GM21717 (cell line): Measurements from ENCODE around the gene CNTNAP5.
A peak's percentile ranks its signal among the peaks of the same experiment; 100 is the strongest.

Experiments used
- ATAC-seq: cut with Tn5 transposase; IDR thresholded peaks from one replicate; pipeline ENCODE4 v1.9.1; 2021; ENCODE audit warnings: mild to moderate bottlenecking, moderate library complexity; ENCODE audit not compliant: unreplicated experiment

The CNTNAP5 gene

DNA sequence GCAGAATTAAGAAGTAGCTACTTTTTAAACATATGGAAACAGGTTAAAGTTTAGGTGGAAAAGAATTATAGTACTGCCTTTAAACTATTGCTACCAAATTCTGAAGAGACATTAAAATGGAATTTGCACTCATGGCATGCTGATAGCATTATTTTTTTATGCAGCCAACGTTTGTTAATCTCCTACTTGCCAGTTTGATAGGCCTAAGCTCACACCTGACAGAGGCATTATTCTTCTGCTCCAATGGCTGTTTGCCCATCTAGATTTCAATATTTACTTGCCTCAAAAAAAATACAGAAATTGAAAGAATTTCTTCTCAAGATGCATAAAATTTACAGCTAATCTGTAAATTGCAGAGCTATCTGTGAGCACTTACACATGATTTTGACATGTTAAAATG, 849.6 kb downstream of the CNTNAP5 start:
- ATAC-seq, result no peak

DNA sequence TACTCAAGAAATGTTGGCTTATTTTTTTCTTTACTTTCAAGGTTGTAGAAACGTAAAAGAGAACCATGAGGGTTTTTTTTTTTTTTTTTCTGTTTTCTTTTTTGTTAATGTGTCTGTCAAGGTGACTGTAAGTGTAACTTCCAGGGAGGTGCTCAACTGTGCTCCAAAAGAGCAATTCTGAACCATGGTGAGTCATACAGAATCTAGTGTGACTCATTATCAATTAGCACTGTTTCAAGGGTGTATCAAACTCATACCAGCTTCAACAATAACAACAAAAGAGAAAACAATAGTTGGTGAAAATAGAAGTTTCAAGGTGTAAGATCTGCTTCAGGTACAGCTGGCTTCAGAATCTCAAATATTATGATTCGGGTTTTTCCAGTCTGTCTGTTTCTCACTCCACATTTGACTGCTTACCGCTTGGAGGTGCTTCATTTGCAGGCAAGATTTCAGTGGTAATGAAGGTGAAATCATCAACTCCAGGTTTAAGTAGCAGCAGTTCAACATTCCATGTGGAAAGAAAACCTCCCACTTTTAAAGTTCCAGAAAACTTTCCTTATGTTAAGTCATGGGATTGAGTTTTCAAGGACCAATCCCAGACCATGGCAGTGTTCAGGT, 850.6 kb downstream of the CNTNAP5 start:
- peak; percentile 80 for ATAC-seq

DNA sequence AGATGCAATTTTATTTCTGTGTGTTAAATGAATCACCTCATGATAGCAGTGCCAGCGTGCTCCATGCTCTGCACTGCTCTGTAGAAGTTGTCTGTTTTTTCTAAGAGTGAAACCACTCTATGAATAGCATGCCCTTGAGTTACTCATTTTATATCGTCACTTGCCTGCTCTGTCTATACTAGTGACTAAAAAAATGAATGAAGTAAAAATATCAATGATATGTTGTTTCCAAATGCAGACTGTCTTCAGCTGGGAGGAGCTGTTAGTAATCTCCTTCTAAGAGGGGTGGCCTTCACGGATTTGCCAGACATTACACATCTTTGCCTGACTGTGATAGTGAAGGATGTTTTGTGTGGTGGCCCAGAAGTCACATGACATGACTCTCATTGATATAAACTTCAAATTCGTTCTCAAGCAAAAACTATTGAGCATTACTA, 852.1 kb downstream of the CNTNAP5 start:
- no peak for ATAC-seq

DNA sequence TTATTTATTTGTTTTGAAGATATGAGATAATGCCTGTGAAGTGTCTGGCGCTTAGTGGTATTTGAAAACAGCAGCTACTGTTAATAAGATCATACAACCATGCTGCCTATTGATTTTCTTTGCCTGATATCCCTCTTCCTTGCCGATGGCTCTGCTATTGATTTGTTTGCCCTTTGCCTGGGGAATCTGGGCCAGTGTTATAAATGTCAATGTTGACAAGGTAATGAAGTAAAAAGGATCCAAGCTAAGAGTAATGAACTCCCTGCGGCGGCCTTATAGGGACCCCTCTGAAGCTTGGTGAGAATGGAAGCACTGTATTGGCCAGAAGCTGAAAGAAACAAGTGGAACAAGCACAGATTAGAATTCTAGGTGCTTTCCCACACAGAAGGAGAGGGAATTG, 854.6 kb downstream of the CNTNAP5 start:
- no peak for ATAC-seq

DNA sequence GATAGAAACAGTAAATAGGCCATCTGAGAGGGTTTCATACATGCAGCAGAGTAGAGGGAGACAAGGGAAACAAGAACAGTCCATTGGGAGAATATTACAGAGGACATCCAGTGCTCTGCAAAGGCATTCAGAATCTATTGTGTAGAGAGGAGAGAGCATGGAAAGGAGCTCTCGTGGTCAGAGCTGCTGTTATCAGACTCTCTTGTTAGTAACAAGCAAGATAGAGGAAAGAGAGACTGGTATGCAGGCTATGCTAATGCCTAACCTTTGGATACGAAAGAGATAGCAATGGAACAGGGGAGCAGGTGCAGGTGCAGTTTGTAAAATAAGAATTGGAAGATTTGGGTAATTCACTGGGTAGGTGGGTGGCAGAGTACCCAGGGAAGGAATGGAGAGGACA, 855.9 kb downstream of the CNTNAP5 start:
- ATAC-seq, result no peak

DNA sequence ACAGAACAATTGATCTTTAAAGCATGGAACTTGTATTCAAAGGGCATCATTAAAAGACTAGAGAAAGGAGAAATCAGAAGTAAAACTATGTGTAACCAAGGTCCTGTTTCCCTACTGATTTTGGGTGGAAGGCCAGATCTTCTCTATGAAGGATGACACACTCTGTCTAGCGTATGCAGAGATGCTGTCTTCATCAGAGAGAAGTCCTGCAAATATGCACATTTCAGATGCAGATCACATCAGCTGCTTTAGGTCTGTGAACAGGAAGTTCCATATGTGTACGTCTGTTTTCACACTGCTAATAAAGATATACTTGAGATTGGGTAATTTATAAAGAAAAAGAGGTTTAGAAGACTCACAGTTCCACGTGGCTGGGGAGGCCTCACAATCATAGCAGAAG, 857.3 kb downstream of the CNTNAP5 start:
- ATAC-seq, result no peak

DNA sequence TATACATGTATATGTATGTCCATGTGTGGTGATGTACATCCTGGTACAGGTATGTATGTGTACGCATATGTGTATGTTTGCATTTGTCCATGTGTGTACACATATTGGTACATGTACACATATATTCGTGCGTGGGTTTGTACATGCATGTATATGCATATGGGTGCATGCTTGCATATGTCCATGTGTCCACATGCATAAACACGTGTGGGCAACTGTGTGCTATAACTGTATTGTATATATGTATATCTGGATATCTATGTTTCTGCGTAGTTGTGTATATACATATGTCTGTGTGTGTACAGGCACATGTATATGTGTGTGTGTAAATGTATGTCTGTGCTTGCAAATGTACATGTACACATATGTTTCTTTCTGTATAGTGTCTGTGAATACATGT, 858.5 kb downstream of the CNTNAP5 start:
- no peak for ATAC-seq

DNA sequence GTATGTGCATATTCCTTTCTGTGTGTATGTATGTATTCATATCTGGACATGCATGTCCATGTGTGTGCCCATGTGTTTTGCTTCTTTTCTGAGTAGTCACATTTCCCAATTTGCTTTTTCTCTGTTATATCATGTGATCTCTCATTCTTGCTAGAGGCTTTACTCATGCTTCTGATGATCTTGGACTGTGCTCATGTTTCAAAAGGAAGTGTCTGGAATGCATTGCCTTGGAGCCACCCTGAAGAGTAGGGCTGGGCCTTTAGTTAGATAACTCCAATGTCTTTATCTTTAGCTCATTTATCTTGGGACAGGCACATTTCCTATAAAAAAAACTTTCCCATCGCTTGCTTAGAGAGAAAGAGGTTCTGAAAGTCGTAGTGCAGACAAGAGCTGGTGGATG, 859.2 kb downstream of the CNTNAP5 start:
- ATAC-seq, result no peak

DNA sequence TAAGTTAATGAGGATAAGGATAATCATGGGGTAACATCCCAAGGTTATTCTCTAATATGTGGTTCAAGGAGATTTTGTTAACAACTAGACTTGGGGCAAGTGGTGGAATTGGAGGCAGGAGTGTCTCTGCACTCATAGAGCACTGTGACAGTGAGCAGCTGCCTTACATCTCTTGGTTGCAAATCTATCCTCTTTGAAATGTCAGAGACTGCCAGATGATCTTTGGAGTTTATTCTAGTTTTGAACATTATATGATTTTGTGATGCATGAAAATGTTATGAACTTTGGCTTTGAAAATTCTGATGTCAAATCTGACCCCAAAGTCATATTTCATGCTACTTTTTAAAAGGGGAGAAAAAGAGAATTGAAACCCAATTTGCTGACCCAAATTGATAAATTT, 861.1 kb downstream of the CNTNAP5 start:
- ATAC-seq, result no peak

DNA sequence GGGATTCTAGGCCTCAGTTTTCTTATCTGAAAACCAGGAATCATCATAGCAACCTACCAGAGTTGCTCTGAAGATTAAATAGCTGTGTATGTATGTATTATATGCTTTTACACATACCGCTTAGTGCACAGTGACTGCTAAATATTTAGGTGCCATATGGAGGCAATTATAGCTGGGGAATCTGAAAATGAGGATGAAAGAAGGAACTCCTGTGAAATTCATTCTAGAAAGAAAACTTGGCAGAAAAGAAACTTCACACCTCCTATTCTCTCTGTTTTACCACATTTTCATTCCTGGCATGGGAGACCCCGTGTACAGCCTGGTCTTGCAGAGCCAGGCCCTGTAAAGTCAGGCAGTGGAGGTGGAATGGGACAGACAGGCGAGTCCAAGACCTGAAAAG, 862.4 kb downstream of the CNTNAP5 start:
- no peak for ATAC-seq

DNA sequence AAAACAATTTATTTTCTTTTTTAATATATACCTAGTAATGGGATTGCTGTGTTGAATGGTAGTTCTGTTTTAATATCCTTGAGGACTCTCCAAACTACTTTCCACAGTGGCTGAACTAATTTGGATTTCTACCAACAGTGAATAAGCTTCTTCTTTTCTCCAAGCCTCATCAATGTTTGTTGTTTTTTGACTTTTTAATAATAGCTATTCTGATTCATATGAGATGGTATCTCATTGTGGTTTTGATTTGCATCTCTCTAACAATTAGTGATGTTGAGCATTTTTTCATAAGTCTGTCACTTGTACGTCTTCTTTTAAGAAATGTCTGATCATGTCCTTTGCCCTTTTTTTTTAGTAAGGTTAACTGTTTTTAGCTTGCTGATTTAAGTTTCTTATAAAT, 863.3 kb downstream of the CNTNAP5 start:
- no peak for ATAC-seq

DNA sequence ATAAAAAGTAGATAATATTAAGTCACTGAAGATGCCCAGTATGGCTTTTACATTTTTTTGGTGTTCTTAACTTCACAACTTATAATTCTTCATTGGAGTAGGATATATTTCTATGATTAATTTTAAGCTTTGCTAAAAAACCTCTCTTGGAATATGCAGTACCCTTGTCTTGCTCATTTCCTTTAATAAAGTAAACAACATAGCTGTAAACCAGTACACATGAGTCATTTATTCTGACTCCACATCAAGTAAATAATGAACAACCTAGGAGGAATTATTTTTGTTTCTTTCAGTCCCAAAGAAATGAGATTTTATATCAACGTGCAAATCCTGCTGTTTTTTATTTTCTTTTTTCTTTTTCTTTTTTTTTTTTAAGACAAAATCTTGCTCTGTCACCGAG, 869.1 kb downstream of the CNTNAP5 start:
- no peak for ATAC-seq

DNA sequence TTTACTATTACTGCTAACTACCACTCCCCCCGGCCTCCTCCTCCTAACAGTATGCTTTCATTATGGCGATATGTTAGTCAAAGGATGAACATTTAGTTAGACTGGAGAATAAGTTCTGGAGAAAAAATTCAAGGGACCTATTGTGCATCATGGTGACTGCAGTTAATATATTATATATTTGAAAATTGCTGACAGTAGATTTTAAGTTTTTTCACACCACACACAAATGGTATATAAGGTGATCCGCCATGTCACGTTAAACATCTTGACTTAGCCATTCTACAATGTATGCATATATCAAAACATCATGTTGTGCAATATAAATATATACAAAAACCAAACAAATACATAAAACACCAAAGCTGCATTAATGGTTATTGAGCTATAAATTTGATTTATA, 873.7 kb downstream of the CNTNAP5 start:
- no peak for ATAC-seq

DNA sequence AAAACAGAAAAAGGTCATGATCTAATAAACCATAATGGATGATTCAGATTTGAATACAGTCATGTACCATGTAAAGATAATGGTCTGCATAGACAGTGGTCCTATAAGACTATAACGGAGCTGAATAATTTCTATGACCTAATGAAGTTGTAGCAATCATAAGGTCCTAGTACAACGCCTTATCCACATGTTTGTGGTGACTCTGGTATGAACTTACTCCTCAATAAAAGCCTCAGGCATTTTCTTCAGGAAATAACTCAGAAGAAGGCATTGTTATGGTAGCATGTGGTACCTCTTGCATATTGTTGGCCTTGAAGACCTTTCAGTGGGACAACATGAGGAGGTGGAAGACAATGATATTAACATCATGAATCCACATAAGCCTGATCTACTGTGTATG, 883.3 kb downstream of the CNTNAP5 start:
- ATAC-seq, result no peak

DNA sequence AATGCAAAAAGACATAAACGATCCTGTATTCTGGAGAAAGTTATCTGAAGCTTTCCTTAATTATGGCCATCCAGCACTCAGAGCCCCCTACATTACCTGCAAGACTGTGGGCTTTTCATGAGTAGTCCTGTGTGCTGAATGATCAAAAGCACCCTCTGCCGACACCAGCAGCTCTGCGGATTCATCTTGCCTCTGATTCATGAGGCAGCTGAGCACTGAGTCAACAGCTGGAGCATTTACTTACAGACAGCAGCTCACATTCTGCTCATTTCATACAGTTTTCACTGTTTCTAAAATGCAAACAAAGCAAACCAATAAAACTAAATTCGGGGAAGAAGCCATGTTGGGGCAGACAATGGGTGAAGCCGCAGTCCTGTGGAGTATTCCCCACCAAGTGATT, 886.5 kb downstream of the CNTNAP5 start:
- no peak for ATAC-seq

DNA sequence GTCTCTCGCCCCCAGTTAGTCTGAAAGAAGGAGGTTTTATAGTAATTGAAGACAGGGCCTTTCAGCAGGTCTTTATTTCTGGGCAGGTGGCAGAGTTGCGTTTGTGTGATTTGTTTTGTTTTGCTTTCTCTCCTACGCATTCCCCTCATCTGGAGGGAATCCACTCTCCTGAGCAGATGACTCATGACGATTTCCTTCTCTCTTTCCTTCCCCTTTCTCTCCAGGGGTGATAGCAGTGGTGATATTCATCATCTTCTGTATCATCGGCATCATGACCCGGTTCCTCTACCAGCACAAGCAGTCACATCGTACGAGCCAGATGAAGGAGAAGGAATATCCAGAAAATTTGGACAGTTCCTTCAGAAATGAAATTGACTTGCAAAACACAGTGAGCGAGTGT, 888.8 kb downstream of the CNTNAP5 start:
- ATAC-seq, result no peak

DNA sequence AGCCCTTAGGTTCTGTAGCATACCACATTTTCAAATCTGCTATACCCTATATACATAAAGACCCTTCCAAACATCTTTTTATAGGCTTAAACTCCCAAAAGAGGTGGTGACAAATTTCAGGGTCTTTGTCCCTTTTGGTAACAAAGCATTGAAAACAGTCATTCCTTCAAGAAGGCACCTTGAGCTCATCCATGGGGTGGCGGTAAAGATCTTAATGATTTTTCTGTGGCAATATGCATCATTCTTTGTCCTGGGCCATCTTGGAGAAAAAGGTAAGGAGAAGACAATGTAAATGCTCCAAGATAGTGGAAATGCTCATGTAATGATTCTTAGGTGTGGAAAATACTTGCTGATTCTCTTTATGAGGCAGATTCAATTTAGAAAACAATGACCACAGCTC, 890.5 kb downstream of the CNTNAP5 start:
- no peak for ATAC-seq

DNA sequence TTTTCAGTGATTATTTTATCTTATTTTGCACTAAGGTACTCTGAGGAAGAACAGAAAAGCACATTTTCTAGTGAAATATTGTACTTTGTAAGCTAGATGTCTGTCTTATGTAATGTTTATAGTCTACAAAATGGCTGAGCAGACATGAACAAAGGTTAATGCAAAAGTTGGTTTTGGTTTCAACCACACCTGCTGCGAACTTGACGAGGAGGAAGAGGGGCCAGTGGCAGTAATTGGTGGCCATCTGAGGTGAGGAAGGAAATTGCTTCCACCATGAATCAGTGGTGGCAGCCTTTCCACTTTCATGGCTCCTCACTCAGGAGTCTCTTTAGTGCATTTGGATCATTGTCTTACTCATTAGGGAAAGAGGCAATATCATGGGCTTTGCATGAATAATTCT, 894.2 kb downstream of the CNTNAP5 start:
- no peak for ATAC-seq

DNA sequence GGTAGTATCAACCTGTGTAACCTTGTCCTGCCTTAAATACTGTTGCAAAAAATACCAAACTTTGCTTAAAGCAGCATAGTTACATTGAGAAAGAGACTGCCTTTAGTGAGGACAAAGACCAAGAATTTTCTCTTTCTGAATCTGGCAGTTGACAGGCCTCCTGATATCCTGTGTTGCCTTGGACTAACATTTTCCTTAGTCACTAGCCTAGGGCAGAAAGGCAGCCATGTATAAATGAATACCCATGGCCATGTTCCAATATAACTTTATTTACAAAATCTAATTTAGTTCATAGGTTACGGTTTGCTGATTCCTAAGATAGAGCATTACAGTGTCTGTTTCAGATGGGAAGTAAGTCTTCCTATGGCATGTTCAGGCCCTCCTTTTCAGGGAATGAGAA, 895.4 kb downstream of the CNTNAP5 start:
- ATAC-seq, result no peak

DNA sequence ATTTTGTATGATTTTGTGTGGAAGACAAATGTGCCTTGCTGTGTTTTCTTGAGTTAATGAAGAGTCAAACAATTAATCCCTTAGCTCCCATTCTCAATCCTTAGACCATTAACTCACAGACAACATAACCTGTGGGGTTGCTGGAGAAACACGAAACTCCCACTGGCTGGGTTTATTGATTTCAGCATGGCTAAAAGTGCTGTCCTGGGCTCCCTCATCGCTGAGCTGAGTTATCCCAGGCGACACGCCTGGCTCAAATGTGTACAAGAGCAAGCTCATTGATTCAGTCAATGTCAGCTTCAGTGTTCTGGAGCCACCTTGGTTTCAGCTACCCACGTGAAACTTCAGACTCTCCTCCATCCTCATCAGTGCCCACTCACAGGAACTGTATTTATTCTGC, 896.1 kb downstream of the CNTNAP5 start:
- ATAC-seq, result no peak

DNA sequence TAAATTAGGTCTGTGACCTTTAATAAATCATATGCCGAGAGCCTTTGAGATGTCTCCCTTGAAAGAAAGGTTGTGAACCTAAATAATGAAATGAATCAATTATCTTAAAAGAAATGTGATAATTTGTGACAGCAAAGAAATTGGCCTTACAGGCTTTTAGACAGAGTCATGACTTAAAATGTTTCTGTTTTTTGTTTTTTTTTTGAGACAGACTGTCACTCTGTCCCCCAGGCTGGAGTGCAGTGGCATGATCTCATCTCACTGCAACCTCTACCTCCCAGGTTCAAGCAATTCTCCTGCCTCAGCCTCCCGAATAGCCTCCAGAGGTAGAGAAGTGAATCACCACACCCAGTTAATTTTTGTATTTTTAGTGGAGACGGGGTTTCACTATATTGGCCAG, 898.0 kb downstream of the CNTNAP5 start:
- no peak for ATAC-seq

DNA sequence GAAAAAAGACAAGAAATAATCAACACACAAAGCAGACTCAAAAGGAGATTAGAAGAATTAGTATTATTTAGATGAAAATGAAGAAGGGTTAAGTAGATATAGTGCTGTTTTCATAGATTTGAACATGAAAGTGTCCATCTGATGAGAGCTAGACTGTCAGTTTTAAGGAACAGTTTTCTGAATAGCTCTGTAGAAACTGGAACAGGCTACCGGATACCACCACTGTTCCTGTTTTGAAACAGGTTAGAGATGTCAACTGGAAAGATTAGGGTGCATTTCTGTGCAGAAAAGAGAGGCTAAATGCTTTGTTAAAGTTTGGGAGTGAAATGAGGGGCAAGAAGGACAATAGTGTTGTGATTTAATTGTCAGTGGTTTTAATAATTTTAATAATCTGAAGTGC, 908.8 kb downstream of the CNTNAP5 start:
- ATAC-seq, result no peak

DNA sequence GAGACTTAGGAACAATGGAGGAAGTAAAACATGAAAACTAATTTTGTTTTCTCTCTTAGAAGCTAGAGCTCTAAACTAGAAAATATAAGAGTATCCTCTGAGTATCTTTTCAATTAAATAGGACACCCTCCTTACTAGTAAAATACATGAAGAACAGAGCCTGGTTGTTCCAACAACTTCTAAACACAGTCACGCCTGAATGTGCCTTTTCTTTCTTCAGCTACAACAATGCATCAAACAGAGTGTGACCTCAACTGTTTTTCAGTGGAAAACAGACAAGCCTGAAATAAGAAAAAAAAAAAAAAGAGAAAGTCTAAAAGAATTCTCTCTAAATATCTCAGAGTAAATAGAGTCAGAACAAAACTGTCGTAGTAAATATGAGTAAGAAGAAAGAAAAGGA, 928.8 kb downstream of the CNTNAP5 start:
- ATAC-seq, result no peak

DNA sequence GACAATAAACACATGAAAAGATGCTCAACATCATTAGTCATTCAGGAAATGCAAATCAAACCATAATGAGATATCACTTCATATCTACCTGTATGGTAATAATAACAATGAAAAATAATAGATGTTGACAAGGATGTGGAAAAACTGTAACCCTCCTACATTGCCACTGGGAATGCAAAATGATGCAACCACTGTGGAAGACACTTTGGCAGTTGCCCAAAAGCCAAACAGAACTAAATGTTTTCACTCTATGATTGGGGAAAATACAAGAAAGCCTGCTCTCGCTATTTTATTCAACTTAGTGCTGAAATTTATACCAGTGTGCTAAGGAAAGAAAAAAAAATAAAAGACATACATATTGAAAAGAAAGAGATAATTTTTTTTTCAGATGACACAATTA, 934.5 kb downstream of the CNTNAP5 start:
- ATAC-seq, result no peak
